Gastrocnemius medialis (tissue), 4 donors: ENCODE results near the gene DSG3.

ENCODE experiments used
- CTCF ChIP-seq, 5 experiments: fragments of 450-650 bp in 3 of 5; fragments of 200-600 bp in 2 of 5; sonication (generic) in 2 of 5; IDR thresholded peaks in 4 of 5; conservative IDR thresholded peaks in 1 of 5; 1 replicate in 4 of 5; 2 replicates in 1 of 5; pipeline ENCODE4 v1.5.1; 2016 to 2019; ENCODE audit warnings: antibody characterized with exemption in 5 of 5, mild to moderate bottlenecking in 3 of 5, moderate library complexity in 3 of 5
- POLR2A ChIP-seq, 2 donors: fragments of 450-650 bp; IDR thresholded peaks; one replicate each; pipeline ENCODE4 v1.6.1; 2017; ENCODE audit warnings: antibody characterized with exemption in 2 of 2, mild to moderate bottlenecking in 2 of 2, moderate library complexity in 2 of 2

GRCh38 chr18:31398191-31398590 lies 49.4 kb upstream of the DSG3 start:
- TF ChIP-seq POLR2A (IDR thresholded peaks at IDR 0.05) (no peak), CTCF (IDR thresholded peaks at IDR 0.05 in 4 of 5, conservative IDR thresholded peaks at IDR 0.05 in 1 of 5) (no peak)
